ENCODE results near the gene MINDY4.

The MINDY4 gene

DNA sequence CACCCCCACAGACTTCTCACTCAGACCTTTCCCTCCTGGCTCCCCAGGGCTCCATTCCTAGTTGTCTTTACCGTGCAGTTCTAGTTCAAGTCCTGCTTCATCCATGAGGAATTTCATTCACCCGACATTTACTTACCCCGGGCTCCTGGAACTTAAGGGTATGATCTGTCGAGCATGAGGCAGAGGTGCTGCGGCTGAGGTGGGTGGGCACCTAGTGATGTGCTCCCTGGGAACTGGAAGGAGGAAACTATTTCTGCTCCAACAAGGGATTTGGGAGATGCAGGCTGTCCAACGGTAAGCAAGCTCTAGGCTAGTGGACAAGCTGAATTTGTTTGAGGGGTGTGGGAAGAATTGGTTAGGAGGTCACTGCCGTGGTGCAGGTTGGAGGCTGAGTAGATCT is 110.2 kb downstream of the MINDY4 start:
- DNase-seq (ENCODE audit: low read depth) = no peak
- H3K4me3 ChIP-seq (ENCODE audit: control insufficient read depth, low read depth, low read length) = no peak overlapping the region
- TF ChIP-seq, protein P1, sequence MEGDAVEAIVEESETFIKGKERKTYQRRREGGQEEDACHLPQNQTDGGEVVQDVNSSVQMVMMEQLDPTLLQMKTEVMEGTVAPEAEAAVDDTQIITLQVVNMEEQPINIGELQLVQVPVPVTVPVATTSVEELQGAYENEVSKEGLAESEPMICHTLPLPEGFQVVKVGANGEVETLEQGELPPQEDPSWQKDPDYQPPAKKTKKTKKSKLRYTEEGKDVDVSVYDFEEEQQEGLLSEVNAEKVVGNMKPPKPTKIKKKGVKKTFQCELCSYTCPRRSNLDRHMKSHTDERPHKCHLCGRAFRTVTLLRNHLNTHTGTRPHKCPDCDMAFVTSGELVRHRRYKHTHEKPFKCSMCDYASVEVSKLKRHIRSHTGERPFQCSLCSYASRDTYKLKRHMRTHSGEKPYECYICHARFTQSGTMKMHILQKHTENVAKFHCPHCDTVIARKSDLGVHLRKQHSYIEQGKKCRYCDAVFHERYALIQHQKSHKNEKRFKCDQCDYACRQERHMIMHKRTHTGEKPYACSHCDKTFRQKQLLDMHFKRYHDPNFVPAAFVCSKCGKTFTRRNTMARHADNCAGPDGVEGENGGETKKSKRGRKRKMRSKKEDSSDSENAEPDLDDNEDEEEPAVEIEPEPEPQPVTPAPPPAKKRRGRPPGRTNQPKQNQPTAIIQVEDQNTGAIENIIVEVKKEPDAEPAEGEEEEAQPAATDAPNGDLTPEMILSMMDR (IDR thresholded peaks at IDR 0.05; ENCODE audit: control insufficient read depth, insufficient read depth, low read depth, low read length, missing control alignments) = no peak

DNA sequence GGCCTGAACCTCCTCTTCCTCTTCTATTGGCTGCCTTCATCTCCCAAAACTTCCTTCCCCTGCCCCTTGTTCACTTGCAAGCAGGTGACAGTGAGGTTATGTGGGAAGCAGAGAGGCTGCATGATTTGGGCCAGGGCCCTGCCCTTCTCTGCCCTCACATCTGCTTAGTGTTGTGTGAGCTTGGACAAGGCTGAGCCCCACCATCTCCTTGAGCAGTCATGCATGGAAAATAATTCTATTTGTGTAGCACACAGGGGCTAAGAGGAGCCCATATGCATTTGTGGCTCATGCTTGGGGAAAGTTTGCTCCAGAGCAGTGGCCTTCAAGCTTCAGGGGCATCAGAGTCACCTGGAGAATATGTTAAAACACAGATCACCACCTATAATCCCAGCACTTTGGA is 113.7 kb downstream of the MINDY4 start:
- no peak for DNase-seq (ENCODE audit: low read depth)
- H3K4me3 ChIP-seq (ENCODE audit: control insufficient read depth, low read depth, low read length) = no peak overlapping the region
- TF ChIP-seq, protein P1 (IDR thresholded peaks at IDR 0.05; ENCODE audit: control insufficient read depth, insufficient read depth, low read depth, low read length, missing control alignments) = no peak

DNA sequence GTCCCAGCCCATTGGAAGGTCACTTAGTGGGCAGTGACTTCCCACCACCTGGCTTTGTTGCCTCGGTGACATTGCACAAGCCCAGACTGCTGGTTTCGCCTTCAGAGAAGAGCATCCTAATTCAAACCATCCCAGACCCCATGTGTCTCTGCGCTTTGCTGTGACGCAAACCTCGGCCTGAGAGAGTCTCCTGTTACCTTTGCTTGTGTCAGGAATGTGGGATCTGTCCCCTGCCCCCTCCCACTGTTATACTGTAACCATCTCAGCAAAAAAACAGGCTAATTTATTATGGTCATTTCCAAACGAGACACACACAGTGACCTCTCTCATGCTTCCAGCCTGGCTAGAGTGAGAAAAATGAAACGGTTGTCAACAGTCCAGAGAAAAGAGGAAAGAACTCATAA is 115.4 kb downstream of the MINDY4 start:
- TF ChIP-seq, protein P1 (IDR thresholded peaks at IDR 0.05; ENCODE audit: control insufficient read depth, insufficient read depth, low read depth, low read length, missing control alignments) = no peak
- no peak overlapping the region for H3K4me3 ChIP-seq (ENCODE audit: control insufficient read depth, low read depth, low read length)
- DNase-seq (ENCODE audit: low read depth) = peak; percentile 37

DNA sequence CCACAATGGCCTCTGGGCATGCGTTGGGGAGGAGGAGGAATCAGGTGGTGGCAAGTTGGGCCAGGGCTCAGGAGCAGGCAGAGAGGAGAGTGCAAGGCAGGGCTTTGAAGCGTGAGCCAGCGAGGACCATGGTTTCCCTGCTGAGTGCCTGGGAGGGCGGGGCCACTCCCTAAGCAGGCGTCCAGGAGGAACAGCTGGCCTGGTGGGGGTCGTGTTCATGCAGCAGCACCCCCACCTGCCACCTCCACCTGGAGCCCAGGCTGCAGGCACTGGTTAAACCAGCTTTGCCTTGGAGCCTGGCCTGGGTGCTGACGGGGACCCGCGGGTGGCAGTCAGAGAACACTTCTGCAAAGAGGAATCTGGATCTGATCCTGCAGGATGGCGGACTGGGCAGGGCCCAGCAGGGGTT is 116.3 kb downstream of the MINDY4 start:
- DNase-seq (ENCODE audit: low read depth) = no peak

DNA sequence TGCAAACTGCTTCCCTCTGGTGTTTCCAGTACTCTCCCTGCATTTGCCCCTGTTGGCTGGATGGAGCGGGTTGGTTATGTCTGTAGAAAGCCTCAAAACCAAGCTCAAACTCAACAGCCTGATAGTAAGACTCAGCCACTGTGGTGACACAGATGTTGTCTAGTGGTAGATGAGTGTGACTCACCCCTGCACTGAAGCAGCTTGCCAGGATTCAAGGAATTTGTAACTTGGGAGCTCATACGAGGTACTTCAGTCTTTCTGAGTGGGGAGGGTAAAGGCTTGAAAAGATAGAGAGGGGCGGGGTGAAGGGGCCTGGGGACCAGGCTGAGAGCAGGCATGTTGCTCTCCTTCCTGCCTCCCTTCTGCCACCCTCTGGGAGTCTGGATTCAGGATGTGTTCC is 117.5 kb downstream of the MINDY4 start:
- no peak overlapping the region for H3K4me3 ChIP-seq (ENCODE audit: control insufficient read depth, low read depth, low read length)
- peak; percentile 71 for DNase-seq (ENCODE audit: low read depth)
- TF ChIP-seq, protein P1 (IDR thresholded peaks at IDR 0.05; ENCODE audit: control insufficient read depth, insufficient read depth, low read depth, low read length, missing control alignments) = peak; percentile 0

More for the DNA sequence above, 116.3 kb downstream of the MINDY4 start:
- TF ChIP-seq, protein P1 (IDR thresholded peaks at IDR 0.05; ENCODE audit: control insufficient read depth, insufficient read depth, low read depth, low read length, missing control alignments) = no peak
- H3K4me3 ChIP-seq (ENCODE audit: control insufficient read depth, low read depth, low read length) = no peak overlapping the region

DNA sequence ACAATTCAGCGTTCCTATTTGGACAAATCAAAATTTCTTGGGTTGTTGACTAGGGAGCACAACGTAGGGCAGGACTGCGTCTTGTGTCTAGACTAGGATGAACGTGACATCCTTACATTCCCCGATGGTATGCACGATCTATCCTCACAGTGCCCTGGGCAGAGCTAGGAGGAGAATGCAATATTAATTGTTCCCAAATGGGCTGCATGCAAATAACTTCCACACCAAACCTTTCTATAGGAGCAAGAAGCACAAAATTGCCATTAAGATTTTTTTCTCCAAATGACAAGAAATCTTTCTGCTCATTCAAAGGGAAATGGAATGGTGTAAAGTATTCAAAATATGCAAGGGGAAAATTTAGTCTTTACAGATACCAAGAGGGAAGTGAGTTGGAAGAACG is 119.0 kb downstream of the MINDY4 start:
- no peak for DNase-seq (ENCODE audit: low read depth)
- TF ChIP-seq, protein P1 (IDR thresholded peaks at IDR 0.05; ENCODE audit: control insufficient read depth, insufficient read depth, low read depth, low read length, missing control alignments) = no peak

DNA sequence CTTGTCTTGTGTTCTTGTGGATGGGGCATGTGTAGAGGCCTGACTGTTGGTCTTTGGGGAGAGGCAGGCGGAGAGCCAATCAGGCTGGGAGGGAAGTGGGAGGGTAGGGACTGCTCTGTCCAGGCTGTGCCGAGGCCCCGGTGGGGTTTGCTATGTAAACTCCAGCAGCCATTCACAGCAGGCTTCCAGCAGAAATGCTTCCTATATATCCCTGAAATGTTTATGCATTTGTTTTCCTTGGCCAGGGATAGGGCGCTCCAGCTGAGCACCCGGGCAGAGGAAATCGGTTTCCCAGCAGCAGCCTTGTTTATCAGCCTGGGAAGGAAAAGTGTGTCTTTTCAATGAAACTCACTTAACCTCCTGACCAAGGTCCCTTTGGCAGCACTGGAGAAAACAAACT is 122.1 kb downstream of the MINDY4 start:
- H3K4me3 ChIP-seq (ENCODE audit: control insufficient read depth, low read depth, low read length) = no peak overlapping the region
- DNase-seq (ENCODE audit: low read depth) = no peak
- TF ChIP-seq, protein P1 (IDR thresholded peaks at IDR 0.05; ENCODE audit: control insufficient read depth, insufficient read depth, low read depth, low read length, missing control alignments) = no peak

More for the DNA sequence above, 119.0 kb downstream of the MINDY4 start:
- no peak overlapping the region for H3K4me3 ChIP-seq (ENCODE audit: control insufficient read depth, low read depth, low read length)
